ENCODE measurements around the gene SEPTIN8.

GRCh38 chr5:132813599-132814502 is 36.8 kb upstream of the SEPTIN8 start:
- no peak for TF ChIP-seq CTCF (conservative IDR thresholded peaks at IDR 0.05; ENCODE audit: low read length)
- TF ChIP-seq EZH2phosphoT487 (IDR thresholded peaks at IDR 0.05; ENCODE audit: borderline replicate concordance) = no peak
